ENCODE measurements around the gene KPNA1. TPM values are rescaled to one million over a fixed set of nuclear protein-coding genes. Genes with fewer than 3 reads are reported as not detected.

Gene KPNA1
- total and polyA plus RNA-seq, 3 donors from 2014 or later: 48.1 to 88.2 (median 64.0) TPM

DNA sequence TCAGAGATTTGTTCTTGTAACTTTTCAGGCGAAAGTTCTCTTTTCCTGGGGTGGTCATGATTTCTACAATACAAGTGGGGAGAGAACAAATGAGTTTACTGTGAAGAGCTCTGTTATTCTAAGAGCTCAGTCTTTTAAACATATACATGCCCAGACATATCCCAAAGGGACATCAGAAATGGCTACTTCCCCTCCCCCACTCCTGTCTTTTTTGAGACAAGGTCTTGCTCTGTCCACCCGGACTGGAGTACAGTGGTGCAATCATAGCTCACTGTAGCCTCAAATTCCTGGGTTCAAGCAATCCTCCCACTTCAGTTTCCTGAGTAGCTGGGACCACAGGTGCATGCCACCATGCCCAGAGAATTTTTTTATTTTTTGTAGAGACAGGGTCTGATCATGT, 18.2 kb downstream of the KPNA1 start:
- H3K4me1 ChIP-seq: no peaks in the 10 kb centered on the region
- no peak for DNase-seq
- intact Hi-C loops (cut with DNase I; ENCODE audit: low total_unique reads): no loop called here
- no peak overlapping the region for H3K4me3 ChIP-seq
- no peaks in the 10 kb centered on the region for H3K36me3 ChIP-seq (ENCODE audit: low read depth, missing control alignments)
- TF ChIP-seq POLR2A (IDR thresholded peaks at IDR 0.05): no peak
- TF ChIP-seq, protein P1, sequence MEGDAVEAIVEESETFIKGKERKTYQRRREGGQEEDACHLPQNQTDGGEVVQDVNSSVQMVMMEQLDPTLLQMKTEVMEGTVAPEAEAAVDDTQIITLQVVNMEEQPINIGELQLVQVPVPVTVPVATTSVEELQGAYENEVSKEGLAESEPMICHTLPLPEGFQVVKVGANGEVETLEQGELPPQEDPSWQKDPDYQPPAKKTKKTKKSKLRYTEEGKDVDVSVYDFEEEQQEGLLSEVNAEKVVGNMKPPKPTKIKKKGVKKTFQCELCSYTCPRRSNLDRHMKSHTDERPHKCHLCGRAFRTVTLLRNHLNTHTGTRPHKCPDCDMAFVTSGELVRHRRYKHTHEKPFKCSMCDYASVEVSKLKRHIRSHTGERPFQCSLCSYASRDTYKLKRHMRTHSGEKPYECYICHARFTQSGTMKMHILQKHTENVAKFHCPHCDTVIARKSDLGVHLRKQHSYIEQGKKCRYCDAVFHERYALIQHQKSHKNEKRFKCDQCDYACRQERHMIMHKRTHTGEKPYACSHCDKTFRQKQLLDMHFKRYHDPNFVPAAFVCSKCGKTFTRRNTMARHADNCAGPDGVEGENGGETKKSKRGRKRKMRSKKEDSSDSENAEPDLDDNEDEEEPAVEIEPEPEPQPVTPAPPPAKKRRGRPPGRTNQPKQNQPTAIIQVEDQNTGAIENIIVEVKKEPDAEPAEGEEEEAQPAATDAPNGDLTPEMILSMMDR (IDR thresholded peaks at IDR 0.05): no peak
- WGBS, 2 donors: 70 to 82% methylated on average over 2 of the region's 2 CpGs
- no peaks in the 10 kb centered on the region for H3K9me3 ChIP-seq
- no peaks in the 10 kb centered on the region for H3K27me3 ChIP-seq
- H3K27ac ChIP-seq: no peak overlapping the region

DNA sequence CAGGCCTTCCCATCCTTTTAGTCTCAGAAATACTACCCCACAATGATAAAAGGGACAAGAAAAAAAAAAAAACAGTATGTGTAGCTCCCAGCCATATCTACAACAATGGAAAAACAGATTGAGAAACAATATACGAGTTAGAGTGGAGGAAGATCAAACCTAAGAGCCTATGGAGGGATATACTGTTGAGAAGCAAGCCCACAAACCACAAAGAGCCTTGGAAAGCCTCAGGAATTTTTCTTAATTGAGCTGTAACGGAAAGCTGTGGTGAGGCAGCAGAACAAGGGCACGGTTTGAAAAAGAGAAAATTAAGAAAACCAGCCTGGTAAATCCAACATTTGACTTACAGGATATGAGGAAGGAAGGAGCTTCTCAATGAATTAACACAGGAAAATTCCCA, 21.4 kb downstream of the KPNA1 start:
- no peaks in the 10 kb centered on the region for H3K27me3 ChIP-seq
- WGBS, 2 donors: 80 to 91% methylated on average over 3 of the region's 3 CpGs
- no peaks in the 10 kb centered on the region for H3K9me3 ChIP-seq
- intact Hi-C loops (cut with DNase I; ENCODE audit: low total_unique reads): no loop called here
- DNase-seq: no peak
- no peak overlapping the region for H3K4me3 ChIP-seq
- no peak overlapping the region for H3K27ac ChIP-seq
- H3K4me1 ChIP-seq: no peaks in the 10 kb centered on the region
- no peaks in the 10 kb centered on the region for H3K36me3 ChIP-seq (ENCODE audit: low read depth, missing control alignments)
- TF ChIP-seq POLR2A (IDR thresholded peaks at IDR 0.05): no peak
- TF ChIP-seq, protein P1 (IDR thresholded peaks at IDR 0.05): no peak

DNA sequence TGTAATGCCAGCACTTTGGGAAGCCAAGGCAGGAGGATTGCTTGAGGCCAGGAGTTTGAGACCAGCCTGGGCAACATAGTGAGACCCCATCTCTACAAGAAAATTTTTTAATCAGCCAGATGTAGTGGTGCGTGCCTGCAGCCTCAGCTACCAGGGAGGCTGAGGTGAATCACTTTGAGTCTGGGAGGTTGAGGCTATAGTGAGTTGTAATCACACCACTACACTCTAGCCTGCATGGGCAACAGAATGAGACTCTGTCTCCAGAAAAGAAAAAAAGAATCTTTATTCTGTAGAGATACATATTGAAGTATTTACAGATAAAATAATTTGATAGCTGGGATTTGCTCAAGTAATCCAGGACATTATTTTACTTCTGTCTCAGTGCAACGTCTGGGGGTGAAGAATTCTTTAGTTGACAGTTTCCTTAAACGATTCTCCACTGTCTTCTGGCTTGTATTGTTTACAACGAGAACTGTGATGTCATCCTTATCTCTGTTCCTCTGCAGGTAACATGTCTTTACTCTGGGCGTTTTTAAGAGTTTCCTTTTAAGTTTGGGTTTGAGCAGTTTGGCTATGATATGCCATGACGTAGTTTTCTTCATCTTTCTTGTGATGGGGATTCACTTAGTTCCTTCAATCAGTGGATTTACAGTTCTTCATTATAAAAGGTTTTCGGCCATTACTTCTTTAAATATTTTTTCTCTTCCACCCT, 26.3 kb downstream of the KPNA1 start:
- no peak for DNase-seq
- H3K27ac ChIP-seq: no peak overlapping the region
- intact Hi-C loops (cut with DNase I; ENCODE audit: low total_unique reads): no loop called here
- H3K9me3 ChIP-seq: no peaks in the 10 kb centered on the region
- no peaks in the 10 kb centered on the region for H3K36me3 ChIP-seq (ENCODE audit: low read depth, missing control alignments)
- no peak overlapping the region for H3K4me3 ChIP-seq
- no peak for TF ChIP-seq POLR2A (IDR thresholded peaks at IDR 0.05)
- 79 to 81% methylated on average over 7 of the region's 7 CpGs for WGBS, 2 donors
- no peaks in the 10 kb centered on the region for H3K27me3 ChIP-seq
- no peaks in the 10 kb centered on the region for H3K4me1 ChIP-seq

DNA sequence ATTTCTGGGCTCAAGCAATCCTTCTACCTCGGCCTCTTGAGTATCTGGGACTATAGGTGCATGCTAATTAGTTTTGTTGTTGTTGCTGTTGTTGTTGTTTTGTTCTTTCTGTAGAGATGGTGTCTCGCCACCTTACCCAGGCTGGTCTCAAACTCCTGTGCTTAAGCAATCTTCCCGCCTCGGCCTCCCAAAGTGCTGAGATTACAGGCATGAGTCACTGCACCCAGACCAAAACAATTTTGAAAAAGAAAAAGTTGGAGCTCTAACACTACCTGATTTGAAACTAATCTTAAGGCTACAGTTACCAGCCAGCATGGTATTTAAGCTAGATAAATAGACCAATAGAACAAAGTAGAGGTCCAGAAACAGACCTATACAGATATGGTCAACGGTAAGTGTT, 29.8 kb downstream of the KPNA1 start:
- TF ChIP-seq, protein P1 (IDR thresholded peaks at IDR 0.05): no peak
- TF ChIP-seq POLR2A (IDR thresholded peaks at IDR 0.05): no peak
- no peak for DNase-seq
- intact Hi-C loops (cut with DNase I; ENCODE audit: low total_unique reads): no loop called here
- H3K4me3 ChIP-seq: no peak overlapping the region
- H3K36me3 ChIP-seq (ENCODE audit: low read depth, missing control alignments): no peaks in the 10 kb centered on the region
- no peaks in the 10 kb centered on the region for H3K27me3 ChIP-seq
- H3K27ac ChIP-seq: no peak overlapping the region
- 92 to 95% methylated on average over 5 of the region's 5 CpGs for WGBS, 2 donors
- H3K4me1 ChIP-seq: no peaks in the 10 kb centered on the region
- no peaks in the 10 kb centered on the region for H3K9me3 ChIP-seq

DNA sequence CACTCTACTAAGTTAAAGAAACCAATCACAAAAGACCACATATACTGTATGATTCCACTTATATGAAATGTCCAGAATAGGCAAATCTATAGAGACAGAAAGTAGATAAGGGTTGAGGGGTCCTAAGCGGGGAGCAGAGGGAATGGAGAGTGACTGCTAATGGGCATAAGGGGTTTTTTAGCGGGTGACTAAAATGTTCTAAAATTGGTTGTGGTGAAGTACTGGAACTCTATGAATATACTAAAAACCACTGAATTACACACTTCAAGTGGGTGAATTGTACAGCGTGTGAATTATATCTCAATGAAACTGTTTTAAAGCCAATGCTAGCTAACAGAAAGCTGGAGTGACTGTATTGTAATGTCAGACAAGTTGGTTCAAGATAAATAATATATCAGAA, 33.3 kb downstream of the KPNA1 start:
- Histone ChIP-seq H3K27ac (no peak overlapping the region), H3K4me3 (no peak overlapping the region), H3K27me3 (no peaks in the 10 kb centered on the region), H3K36me3 (ENCODE audit: low read depth, missing control alignments) (no peaks in the 10 kb centered on the region), H3K4me1 (no peaks in the 10 kb centered on the region), H3K9me3 (no peaks in the 10 kb centered on the region)
- intact Hi-C loops (cut with DNase I; ENCODE audit: low total_unique reads): no loop called here
- no peak for TF ChIP-seq POLR2A (IDR thresholded peaks at IDR 0.05)
- TF ChIP-seq, protein P1 (IDR thresholded peaks at IDR 0.05): no peak
- 93 to 96% methylated on average over 3 of the region's 3 CpGs for WGBS, 2 donors
- DNase-seq: no peak
